Fibroblast of villous mesenchyme (primary cell): ENCODE results near the gene PARD3. TPM values are rescaled to one million over a fixed set of nuclear protein-coding genes. Genes with fewer than 3 reads are reported as not detected.

Experiments
- DNase-seq: peaks from one replicate; pipeline ENCODE4 v3.0.0-alpha.2; 2010; ENCODE audit warnings: low read depth
- H3K4me3 ChIP-seq: 2 replicates; pipeline ENCODE4 v1.5.1; 2011; ENCODE audit warnings: low read depth, mild to moderate bottlenecking, low read length
- total RNA-seq: library from RNA; depleted of rRNA; stranded (reverse); fragments of >200 nt; gene quantifications from 2 replicates; pipeline ENCODE4 v1.2.3, GENCODE V29; 2012
- TF ChIP-seq, protein P1 (sequence below): IDR thresholded peaks from 2 replicates; pipeline ENCODE4 v1.5.1; 2012; ENCODE audit warnings: low read depth, mild to moderate bottlenecking, low read length; ENCODE audit not compliant: insufficient read depth

Gene PARD3
- total RNA-seq, 1 donor: 44.0 TPM

DNA sequence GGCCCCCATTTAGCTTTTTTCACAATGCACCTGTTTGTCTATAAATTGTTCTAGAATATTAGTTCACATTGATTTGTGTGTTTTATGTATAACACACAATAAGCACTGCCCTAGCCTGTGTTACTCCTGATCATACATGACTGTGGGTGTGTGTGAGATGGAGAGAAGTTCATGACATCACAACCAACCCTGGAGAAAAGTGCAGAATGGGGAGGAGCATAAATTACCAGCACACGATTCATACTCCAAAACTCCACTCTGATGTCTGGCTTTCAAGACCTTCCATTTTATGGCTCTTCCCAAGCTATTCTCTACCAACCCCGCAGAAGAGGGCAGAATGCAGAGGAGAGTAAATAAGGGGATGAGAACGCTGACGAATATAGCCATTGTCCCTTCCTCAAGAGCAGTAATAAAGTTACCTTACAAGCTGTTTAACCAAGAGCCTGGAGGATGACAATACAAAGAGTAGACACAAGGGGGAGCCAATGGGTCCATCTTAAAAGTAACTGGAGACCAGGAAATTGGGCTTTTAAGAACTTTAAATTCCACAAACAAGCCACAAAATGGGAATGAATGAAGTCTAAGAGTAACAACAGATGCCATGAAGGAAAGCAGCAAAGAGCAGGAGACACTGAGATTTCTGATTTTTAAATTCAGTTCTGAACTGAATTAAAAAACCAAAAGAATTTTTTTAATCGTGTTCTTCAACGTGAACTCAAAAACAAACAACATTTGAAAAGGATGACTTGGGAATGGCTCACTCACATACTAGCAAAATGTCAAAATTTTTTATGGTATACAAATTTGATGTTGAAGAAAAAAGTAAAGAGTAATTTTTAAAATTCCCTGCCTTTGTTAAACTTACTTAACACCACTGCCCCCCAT lies 159.6 kb downstream of the PARD3 start:
- DNase-seq: peak; percentile 81
- H3K4me3 ChIP-seq: no peak overlapping the region
- TF ChIP-seq, protein P1, sequence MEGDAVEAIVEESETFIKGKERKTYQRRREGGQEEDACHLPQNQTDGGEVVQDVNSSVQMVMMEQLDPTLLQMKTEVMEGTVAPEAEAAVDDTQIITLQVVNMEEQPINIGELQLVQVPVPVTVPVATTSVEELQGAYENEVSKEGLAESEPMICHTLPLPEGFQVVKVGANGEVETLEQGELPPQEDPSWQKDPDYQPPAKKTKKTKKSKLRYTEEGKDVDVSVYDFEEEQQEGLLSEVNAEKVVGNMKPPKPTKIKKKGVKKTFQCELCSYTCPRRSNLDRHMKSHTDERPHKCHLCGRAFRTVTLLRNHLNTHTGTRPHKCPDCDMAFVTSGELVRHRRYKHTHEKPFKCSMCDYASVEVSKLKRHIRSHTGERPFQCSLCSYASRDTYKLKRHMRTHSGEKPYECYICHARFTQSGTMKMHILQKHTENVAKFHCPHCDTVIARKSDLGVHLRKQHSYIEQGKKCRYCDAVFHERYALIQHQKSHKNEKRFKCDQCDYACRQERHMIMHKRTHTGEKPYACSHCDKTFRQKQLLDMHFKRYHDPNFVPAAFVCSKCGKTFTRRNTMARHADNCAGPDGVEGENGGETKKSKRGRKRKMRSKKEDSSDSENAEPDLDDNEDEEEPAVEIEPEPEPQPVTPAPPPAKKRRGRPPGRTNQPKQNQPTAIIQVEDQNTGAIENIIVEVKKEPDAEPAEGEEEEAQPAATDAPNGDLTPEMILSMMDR: peak; percentile 80

DNA sequence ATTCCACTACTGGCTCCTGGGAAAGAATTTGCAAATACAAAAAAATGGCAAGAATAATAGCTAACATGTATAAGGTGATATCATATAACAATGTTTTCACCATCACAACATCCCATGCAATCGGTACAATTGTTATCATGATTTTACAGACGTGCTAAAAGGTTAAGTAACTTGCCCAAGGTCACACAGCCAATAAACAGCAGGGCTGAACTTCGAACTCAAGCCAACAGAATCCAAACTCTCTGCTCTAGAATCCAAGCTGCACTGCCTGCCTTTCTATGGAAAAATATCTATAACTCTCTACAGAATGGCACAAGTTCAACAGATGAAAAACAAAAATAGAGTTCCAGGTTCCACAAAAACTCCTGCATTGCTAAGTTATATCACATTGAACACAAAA lies 160.9 kb downstream of the PARD3 start:
- TF ChIP-seq, protein P1: no peak
- DNase-seq: no peak
- H3K4me3 ChIP-seq: no peak overlapping the region

DNA sequence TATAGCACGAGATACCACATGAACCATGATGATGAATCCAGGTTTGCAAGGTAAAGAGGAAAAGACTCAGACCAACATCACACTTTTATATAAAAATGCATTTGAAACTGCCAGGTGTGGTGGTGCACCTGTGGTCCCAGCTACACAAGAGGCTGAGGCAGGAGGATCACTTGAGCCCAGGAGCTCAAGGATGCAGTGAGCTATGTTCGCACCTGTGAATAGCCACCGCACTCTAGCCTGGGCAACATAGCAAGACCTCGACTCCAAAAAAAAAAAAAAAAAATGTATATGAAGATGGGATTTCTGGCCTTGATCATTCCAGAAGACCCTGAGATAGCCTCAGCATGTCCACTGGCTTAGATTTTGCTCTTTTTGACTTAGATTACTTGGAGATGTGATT lies 161.6 kb downstream of the PARD3 start:
- TF ChIP-seq, protein P1: no peak
- H3K4me3 ChIP-seq: no peak overlapping the region
- DNase-seq: no peak

DNA sequence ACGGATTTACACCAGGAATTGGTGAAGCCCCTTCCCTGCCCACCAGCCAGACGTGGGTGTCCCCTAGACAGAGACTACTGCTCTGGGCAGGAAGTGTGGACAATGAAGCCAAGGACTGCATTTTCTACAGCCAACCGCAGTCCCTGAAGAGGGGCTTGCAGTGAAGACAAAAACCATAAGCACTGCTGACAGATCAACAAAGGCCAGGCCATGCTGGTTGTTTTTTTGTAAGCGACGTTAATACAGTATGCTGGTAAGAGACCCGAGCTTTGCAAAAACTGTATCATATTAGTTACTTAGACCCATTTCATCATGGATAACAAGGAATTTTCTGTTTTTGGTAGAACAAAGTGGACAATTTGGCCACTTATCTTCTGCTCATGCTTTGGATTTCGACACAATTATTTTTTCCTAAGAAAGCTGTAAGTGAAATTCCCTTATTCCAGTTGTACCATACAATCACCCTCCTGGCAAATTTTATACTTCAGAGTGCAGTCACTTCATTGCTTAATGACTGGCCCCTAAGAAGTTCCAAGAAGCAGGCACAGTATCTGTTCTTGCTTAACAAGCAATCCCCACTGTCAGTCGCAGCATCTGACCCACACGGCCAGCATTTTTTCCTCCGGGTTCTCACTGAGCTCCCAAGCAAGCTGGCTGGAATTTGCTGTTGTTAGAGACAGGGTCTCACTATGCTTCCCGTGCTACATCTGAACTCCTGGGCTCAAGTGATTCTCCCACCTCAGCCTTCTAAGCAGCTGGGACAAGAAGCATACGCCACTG lies 163.5 kb downstream of the PARD3 start:
- H3K4me3 ChIP-seq: no peak overlapping the region
- TF ChIP-seq, protein P1: no peak
- peak; percentile 46 for DNase-seq

DNA sequence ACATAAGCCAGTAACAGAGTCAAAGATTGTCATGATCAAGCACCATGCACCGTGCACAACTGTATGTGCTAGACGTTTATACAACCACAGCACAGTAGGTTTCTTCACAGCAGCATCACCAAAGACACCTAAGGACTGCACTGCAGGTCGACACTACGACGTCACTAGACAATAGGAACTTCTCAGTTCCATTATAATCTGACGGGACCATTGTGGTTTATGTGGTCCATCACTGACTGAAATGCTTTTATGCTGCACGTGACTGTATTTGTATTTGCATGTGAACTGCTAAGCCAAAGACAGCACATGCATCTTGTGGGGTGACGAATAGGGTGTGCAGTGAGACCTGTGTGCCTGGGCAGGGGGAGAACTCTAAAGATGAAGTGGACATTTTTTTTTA lies 164.9 kb downstream of the PARD3 start:
- DNase-seq: no peak
- H3K4me3 ChIP-seq: no peak overlapping the region
- TF ChIP-seq, protein P1: no peak

DNA sequence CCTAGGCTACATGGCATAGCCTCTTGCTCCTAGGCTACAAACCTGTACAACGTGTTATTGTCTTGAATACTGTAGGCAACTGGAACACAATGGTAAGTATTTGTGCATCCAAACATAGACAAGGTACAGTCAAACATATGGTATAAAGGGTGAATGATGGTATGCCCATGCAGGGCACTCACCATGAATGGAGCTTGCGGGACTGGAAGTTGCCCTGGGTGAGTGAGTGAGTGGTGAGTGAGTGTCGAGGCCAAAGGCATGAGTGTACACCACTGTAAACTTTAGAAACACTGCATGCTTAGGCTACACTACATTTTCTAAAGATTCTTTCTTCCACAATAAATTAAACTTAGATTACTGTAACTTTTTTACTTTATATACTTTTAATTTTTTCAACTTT lies 165.7 kb downstream of the PARD3 start:
- no peak for DNase-seq
- no peak overlapping the region for H3K4me3 ChIP-seq
- TF ChIP-seq, protein P1: no peak
